CD1c-positive myeloid dendritic cell (primary cell): ENCODE measurements around the gene GYG1.

Source experiments
- DNase-seq: peaks from one replicate; pipeline ENCODE4 v3.0.0-alpha.2; 2016; ENCODE audit errors: extremely low spot score

Gene GYG1

DNA sequence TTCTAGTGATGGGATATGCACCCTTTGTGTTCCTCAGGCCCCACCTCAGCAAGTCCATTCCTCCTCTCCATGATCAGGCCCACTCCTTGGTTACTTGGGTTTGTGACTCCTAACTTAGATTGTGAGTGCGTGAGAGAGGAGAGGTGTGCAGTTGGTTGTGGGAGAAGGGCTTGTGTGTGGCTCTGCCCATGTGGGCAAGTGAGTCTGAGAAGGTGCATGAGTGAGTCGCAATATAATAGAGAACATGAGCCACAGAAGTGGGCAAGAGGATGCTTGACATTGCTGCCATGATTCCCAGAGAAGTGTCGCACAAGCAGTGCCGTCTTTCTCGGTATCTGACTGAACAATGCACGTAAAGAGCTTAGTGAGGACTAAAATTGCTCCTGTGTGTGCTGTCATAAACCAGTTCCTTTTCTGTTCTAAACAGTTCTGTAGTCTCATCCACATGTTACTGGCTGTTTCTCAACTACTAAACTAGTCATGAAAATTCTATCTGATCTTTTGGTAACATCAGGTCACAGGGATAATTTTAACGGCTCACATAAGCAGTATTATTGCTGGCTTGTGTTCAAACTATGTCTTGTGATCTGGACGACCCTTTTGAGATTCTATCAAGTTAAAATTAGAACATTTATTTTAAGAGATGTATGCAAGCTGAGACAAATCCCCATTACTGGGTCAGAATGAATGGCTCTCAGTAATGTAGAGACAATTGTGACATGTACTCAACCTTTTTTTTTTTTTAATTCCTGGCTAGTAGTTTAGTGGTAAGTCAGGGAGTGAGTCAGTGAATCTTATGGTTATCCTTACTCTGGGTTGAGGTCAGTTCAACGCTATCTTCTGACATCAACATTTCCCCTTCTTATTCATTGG is 25.6 kb downstream of the GYG1 start:
- no peak for DNase-seq

DNA sequence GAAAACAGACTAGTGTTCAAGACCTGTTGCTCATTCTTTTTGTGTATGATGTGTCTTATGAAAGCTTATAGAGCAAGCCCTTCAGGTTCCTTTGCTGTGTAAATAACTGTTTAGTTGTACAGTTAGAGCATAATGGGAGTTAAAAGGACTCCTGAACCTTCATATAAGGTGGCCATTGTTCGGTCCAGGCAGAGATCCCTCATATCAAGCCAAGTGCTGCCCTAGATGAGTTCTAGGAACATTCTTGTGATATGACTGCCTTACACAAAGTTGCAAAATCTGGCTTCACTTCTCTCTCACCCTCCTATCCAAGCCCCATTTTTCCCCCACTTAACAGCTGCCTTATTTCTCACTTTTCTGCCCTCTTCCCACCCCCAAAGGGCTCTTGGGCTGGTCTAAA is 26.9 kb downstream of the GYG1 start:
- no peak for DNase-seq

DNA sequence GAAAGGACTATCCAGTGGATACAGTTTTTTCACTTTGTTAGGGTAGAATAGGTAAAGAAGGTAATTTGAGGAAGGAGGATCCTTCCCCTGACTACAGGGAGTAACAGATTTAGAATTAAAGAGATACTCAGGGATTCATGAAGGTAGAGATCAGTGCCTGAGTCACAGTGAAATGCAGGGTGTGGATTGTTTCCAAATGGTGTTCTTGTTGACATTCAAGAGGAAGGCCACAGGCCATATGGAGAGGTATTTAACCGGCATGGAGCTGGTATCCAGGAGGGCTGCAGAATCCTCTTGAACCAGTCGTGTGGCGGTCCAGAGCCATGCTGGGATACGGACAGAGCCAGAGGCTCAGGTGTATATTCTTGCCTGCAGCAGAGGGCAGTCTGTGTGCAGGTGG is 28.2 kb downstream of the GYG1 start:
- no peak for DNase-seq

DNA sequence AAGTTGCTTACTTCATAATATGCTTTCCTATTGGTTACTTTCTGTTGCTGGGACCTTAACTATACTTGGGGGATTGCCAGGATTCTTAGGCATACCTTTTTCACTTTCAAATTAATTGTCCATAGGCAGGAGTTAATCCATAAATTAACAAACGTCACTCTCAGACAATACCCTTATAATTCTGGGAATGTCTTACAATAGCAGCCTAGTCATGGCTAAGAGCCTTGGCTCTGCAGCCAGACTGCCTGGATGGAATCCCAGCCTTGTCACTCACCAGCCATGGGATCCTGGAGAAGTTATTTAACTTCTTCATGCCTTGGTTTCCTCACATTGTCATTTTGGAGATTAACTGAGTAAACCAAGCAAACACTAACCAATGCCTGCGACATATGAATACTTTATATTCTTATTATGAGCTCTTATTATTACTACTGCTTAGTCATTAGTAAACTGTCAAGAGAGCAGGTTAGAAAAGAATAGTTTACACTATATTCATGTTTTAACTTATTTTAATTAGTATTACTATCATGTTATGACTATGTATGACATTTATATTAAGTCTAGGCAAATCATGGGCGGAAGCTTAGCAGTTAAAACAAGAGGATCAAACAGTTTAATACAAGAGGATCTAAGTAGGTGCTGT is 29.0 kb downstream of the GYG1 start:
- DNase-seq = no peak

DNA sequence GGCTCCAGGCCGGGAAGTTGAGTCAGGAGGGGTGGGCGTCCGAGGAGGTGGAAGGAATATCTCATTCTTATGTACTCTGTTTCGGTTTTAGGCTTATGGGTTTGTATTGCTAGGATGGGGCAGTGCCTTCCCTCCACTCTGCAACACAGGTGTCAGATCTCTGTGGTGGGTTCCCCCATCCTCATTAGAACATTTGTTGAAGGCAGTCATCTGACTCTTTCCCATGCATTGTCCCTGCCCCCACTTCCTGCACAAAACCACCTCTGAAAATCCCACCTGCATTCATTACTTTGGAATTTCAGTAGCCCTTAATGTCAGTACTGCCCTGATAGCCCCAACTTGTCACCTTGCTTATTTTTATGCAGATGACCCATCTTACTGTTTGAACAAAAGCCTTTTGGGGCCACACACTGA is 29.5 kb downstream of the GYG1 start:
- DNase-seq = no peak

DNA sequence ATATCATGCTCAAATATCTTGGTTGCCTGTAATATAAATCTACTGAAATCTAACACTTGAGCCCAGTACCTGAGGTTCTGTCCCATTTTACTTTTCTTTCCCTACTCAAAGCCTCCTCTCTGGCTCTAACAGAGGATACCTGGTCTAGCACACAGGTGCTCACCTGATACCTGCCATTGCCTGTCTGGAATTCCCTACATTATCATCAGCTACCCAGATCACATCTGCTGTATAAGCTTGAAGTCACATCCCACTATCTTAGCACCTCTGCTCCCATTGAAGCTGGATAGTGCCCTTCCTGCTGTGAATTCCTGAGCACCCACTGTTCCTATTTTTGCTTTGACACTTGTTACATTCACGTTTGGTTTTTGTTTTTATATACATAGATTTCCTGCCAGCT is 30.5 kb downstream of the GYG1 start:
- no peak for DNase-seq

DNA sequence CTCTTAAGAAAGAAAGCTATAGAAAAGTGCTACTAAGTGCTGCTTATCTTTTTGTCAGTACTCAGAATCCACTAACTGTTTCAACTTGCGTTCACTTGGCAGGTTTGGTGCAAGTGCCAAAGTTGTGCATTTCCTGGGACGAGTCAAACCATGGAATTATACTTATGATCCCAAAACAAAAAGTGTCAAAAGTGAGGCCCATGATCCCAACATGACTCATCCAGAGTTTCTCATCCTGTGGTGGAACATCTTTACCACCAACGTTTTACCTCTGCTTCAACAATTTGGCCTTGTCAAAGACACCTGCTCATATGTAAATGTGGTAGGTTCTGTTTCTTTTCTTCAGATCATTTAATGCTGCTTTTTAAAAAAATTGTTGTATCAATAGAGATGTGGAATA is 32.6 kb downstream of the GYG1 start:
- DNase-seq = no peak

DNA sequence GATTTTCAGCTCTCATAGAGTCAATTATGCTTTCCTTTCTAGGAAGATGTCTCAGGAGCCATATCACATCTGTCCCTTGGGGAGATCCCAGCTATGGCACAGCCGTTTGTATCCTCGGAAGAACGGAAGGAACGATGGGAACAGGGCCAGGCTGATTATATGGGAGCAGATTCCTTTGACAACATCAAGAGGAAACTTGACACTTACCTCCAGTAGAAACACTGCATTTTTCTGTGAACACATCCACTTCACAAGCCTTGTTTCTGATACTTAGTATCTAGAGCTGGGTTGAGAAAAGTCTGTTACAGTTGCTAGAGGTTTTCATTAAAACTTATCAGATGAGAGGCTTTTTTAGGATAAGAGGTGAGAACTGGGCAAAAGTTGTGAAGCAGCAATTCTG is 35.4 kb downstream of the GYG1 start:
- DNase-seq = no peak

DNA sequence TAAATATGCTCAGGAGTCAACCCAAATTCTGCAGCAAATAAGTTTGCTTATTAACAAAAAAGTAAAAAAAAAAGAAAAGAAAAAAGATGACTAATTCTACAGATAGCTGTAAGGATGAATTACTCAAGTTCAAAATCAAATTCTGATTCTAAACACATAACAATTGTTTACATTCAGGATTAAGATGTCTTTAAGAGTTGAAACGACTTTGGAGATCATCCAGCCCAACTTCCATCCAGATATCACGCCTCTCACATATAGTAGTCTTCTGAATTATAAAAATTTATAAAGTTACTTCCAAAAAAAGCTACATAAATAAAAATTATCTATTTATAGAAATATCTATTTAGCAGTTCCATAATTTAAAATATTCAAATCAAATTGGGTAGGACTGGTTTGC is 39.8 kb downstream of the GYG1 start:
- no peak for DNase-seq

DNA sequence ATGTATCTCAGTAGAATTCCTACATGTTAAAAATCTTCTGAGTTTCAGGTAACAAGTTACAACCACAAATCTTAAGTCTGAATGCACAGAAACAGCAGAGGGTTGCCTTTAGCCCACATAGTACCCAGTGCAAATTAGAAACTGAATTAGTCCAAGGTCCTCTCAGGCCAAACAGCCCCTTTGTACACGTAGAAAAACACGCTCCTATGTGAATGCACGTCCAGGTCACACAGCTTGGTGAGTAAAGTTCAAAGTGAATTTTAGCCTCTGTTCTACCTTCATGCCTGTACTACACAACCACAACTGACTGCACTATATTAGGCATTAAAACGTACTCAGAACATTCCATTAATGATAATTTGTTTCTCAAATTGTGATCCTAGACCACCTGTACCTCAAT is 46.3 kb downstream of the GYG1 start:
- DNase-seq = no peak

DNA sequence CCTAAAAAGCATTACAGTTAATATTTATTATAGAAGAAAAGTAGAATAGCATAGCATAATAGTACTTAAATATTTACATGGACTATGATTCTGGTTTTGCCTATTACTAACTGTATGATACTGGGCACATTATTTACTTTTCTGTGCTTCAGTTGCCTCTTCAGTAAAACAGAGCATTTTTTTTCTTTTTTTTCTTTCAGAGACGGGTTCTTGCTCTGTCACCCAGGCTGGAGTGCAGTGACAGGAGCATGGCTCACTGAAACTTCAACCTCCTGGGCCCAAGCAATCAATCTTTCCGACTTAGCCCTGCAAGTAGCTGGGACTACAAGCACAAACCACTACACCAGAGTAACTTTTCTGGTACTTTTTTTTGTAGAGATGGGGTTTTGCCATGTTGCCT is 47.0 kb downstream of the GYG1 start:
- no peak for DNase-seq

DNA sequence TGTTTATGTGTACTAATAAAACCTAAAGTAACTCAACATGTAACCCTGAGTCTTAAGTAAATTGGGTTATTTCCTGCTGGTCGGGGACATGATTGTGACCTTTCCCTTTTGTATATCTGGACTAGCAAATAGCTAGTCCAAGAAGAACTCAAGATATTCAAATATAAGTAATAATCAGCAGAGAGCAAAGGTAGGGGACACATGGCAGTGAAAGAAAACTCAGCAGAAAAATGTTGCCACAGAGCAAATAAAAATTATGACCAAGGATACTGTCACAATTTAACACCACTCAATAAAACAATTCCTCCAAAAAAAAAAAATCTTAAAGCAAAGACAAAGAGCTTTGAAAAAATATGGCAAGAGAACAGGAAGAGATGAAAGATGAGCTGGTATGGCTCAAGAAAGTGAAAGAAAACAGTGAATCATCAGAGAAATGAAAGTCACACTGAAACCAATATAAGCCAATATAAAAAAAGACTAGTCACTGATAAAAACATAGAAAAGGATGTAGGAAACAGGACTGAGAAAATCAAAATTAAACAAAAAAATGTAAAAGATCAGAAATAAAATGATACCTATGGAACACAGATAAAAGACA is 51.5 kb downstream of the GYG1 start:
- no peak for DNase-seq

DNA sequence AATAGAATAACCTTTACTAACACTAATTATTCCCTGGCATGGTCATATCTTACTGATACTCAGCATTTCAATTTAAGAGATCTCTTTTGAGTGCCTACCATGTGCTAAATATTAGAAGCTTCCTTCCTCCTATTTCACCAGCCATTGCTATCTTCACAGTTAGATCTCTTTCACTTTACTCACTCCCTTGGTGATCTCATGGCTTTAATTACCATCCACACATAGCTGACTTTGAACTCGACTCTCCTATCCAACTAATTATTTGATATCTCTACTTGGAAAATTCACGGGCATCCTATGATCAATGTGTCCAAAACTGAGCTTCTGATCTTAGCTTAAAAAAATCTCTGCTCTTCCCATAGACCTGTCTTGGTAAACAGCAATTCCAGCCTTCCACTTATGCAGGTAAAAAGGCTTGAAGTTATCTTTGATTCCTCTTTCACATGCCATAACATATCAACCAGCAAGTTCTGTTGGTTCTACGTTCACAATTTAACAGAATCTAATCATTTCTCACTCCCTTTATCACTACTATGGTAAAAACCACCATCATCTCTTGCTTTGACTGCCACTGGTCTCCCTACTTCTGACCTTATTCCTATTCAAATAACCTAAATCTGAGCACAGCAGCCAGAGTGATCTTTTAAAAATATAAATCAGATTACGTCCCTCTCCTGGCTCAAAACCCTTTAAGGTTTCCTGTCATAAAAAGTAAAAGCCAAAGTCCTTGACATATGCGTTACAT is 53.2 kb downstream of the GYG1 start:
- no peak for DNase-seq

DNA sequence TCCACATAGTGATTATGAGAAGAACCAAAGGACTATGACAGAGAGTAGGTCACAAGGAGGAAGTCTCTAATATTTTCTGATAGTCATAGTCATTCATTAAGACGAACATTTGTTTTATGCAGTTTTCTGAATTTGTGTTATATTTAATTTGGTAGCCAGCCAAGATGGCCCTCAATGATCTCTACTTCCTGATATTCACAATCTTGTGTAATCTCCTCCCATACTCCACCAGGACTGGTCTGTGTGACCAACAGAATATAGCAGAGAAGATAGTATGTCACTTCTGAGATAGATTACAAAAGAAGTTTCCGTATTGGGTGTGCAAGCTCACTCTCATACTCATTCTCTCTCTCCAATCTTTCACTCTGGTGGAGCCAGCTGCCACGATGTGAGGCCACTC is 64.2 kb downstream of the GYG1 start:
- no peak for DNase-seq

DNA sequence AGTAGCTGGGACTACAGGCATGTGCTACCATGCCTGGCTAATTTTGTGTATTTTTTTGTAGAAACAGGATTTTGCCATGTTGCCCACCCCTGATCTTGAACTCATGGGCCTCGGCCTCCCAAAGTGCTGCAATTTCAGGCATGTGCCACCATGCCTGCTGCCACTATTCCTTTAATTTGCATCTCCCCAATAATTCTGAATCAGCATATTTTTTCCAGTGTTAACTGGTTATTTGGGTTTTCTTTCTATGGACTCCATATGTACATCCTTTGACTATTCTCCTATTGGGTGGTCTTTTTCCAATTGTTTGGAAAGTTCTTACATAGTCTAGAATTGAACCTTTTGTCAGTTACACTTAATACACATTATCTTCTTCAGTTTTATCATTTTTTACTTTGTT is 66.9 kb downstream of the GYG1 start:
- DNase-seq = no peak

DNA sequence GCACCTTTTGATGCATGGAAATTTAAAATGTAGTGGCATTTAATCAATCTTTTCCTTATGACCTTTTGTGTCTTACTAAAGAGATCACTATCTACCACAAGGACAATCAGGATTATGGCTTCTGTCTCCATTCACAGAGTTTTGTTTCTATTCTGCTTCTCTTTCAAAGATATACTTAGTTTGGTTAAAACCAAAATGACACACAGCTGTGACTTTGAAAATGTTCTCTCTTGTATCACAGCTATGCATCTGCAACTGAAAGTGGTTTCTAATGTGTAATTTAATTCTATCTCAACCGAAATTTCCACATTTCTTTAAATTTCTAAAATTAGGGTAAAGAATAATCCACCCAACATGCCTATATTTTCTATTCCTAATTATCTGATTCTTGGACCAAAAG is 67.3 kb downstream of the GYG1 start:
- no peak for DNase-seq

DNA sequence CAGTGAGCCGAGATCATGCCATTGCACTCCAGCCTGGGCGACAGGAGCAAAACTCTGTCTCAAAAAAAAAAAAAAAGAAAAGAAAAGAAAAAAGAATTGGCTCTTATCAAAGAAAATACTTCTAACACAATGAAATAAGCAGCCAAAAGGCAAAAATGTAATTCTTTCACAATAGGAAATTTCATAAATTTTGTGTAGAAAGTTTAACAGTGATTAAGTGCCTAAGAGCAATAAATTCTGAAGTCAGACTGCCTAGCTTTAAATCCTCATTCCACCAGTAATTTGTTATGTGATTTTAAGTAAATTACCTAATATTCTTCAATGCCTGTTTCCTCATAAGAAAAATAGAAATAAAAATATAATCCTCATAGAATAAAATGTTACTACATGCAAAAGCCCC is 70.4 kb downstream of the GYG1 start:
- no peak for DNase-seq

DNA sequence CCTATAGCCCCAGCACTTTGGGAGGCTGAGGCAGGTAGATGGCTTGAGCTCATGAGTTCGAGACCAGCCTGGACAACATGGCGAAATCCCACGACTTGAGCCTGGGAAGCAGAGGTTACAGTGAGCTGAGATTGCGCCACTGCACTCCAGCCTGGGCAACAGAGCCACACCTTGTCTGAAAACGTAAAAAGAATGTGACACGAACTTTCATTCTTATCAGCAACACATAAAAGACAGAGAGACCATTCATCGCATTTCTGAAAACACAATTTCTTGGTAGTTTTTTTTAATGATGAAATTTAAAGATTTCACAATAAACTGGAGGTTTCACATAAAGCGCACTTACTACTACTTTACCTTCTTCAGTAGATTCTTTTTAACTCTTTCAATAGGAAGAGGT is 76.5 kb downstream of the GYG1 start:
- DNase-seq = no peak
